GM19035 (cell line): Measurements from ENCODE around the gene HOXC12.

ENCODE experiments used
- ATAC-seq: cut with Tn5 transposase; IDR thresholded peaks from one replicate; pipeline ENCODE4 v1.9.1; 2021; ENCODE audit not compliant: unreplicated experiment

The HOXC12 gene

GRCh38 chr12:53955776-53956250, 1.1 kb downstream of the HOXC12 start:
- ATAC-seq = no peak

- no peak for ATAC-seq
Observed at GRCh38 chr12:53956251-53956887, 1.7 kb downstream of the HOXC12 start.

GRCh38 chr12:53956914-53957536, 2.3 kb downstream of the HOXC12 start:
- ATAC-seq = no peak

GRCh38 chr12:53958128-53958527, 3.4 kb downstream of the HOXC12 start:
- ATAC-seq = no peak

GRCh38 chr12:53959314-53959713, 4.6 kb downstream of the HOXC12 start:
- no peak for ATAC-seq

GRCh38 chr12:53960187-53961024, 5.7 kb downstream of the HOXC12 start:
- ATAC-seq = no peak

- ATAC-seq = no peak
Observed at GRCh38 chr12:53961025-53961761, 6.5 kb downstream of the HOXC12 start.

- ATAC-seq = no peak
Observed at GRCh38 chr12:53963005-53963404, 8.3 kb downstream of the HOXC12 start.

GRCh38 chr12:53963434-53964314, 9.0 kb downstream of the HOXC12 start:
- ATAC-seq = no peak

- no peak for ATAC-seq
Observed at GRCh38 chr12:53964315-53964713, 9.6 kb downstream of the HOXC12 start.

- no peak for ATAC-seq
Observed at GRCh38 chr12:53965281-53966084, 10.8 kb downstream of the HOXC12 start.

GRCh38 chr12:53966085-53966384, 11.3 kb downstream of the HOXC12 start:
- ATAC-seq = no peak

- ATAC-seq = no peak
Observed at GRCh38 chr12:53966385-53967133, 11.9 kb downstream of the HOXC12 start.

GRCh38 chr12:53967421-53967925, 12.8 kb downstream of the HOXC12 start:
- no peak for ATAC-seq

GRCh38 chr12:53968214-53969127, 13.8 kb downstream of the HOXC12 start:
- ATAC-seq = no peak

GRCh38 chr12:53969588-53970259, 15.0 kb downstream of the HOXC12 start:
- ATAC-seq = no peak

GRCh38 chr12:53970451-53970850, 15.7 kb downstream of the HOXC12 start:
- ATAC-seq = no peak
